Right lobe of liver (tissue), 4 donors: ENCODE data around the gene USP53.

Experiments used
- POLR2A ChIP-seq: fragments of 450-650 bp; IDR thresholded peaks from one replicate; pipeline ENCODE4 v1.6.1; 2017; ENCODE audit warnings: antibody characterized with exemption, mild to moderate bottlenecking
- TF ChIP-seq, protein P1 (sequence below), 4 donors: fragments of 200-600 bp in 3 of 4; fragments of 450-650 bp in 1 of 4; IDR thresholded peaks; one replicate each; pipeline versions ENCODE4 v1.5.1 to v1.8.0; 2016 to 2022; ENCODE audit warnings: antibody characterized with exemption in 4 of 4, mild to moderate bottlenecking in 2 of 4
- donor health status: DM: no; HTN: no; CAD: no.
- donor health status: DM: no; HTN: no; CAD: no.
- donor health status: DM: no; HTN: yes; CAD: no.

- TF ChIP-seq, protein P1, sequence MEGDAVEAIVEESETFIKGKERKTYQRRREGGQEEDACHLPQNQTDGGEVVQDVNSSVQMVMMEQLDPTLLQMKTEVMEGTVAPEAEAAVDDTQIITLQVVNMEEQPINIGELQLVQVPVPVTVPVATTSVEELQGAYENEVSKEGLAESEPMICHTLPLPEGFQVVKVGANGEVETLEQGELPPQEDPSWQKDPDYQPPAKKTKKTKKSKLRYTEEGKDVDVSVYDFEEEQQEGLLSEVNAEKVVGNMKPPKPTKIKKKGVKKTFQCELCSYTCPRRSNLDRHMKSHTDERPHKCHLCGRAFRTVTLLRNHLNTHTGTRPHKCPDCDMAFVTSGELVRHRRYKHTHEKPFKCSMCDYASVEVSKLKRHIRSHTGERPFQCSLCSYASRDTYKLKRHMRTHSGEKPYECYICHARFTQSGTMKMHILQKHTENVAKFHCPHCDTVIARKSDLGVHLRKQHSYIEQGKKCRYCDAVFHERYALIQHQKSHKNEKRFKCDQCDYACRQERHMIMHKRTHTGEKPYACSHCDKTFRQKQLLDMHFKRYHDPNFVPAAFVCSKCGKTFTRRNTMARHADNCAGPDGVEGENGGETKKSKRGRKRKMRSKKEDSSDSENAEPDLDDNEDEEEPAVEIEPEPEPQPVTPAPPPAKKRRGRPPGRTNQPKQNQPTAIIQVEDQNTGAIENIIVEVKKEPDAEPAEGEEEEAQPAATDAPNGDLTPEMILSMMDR (IDR thresholded peaks at IDR 0.05) = no peak
- TF ChIP-seq POLR2A = no peak
Measured at GRCh38 chr4:119244832-119245231, 32.3 kb downstream of the USP53 start.
